GM19025 (cell line): ENCODE data around the gene ZNF878.

Experiments
- ATAC-seq: cut with Tn5 transposase; IDR thresholded peaks from one replicate; pipeline ENCODE4 v1.9.1; 2021; ENCODE audit warnings: mild to moderate bottlenecking, low read depth, moderate library complexity; ENCODE audit not compliant: unreplicated experiment

Gene ZNF878

DNA sequence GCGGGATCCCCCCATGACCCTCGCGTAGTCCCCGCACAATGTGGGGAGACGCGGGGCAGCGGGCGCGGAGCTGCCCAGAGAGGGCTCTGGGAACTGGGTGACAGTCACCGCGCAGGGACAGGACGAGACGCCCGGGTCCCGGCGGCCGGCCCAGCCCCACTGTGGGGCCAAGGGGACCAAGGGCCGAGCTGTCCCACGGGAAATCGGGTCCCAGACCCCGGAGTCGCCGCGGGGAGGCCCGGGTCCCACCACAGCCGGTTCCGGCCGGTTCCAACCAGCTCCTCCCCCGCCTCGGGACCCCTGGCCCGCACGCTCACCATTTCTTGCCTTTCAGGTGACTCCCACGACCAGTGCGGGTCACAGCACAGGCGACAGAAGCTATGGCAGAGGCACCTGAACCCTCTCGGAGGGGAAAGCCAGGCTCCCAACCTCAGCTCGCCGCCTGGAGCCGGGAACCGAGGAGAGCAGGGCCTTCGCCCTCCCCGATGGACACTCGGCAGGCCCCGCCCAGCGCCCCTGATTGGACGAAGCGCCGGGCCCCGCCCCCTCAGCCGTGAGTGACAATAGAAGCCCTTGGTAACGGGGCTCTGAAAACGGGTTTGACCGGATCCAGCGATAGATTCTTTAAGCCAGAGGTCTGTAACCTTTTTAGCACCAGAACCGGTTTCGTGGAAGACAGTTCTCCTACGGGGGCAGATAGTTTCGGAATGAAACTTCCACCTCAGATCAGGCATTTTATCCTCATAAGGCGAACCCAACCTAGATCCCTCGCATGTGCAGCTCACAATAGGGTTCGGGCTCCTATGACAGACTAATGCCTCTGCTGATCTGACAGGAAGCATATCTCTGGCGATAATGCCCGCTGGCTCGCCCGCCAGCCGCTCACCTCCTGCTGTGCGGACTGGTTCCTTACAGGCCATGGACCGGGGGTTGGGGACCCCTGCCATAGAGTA lies 17.3 kb downstream of the ZNF878 start, which contains the start of gene ZNF433:
TSS of gene ZNF433 (minus strand) at position 460 of the 953 bp plus-strand sequence. CDS start at position 320, 140 bp downstream.
- peak; percentile 85 for ATAC-seq

DNA sequence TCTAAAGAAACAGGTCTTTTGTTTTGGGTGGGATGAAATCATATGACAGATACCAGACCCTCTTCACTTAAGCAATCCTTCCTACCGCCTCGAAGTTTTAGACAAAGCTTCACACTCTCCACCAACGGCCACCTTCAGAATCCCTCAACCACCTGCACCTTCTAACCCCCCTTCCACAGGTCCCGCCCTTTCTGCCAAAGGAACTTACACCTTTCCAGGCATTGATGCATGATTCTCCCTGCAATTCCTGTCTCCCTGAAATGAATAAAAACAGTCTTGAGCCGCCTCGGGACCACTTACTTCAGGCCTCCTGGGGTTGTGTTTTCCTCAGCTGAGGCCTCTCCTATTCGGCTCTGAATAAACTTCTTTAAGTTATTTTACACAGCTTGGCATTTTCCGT lies 18.1 kb downstream of the ZNF878 start:
- no peak for ATAC-seq

DNA sequence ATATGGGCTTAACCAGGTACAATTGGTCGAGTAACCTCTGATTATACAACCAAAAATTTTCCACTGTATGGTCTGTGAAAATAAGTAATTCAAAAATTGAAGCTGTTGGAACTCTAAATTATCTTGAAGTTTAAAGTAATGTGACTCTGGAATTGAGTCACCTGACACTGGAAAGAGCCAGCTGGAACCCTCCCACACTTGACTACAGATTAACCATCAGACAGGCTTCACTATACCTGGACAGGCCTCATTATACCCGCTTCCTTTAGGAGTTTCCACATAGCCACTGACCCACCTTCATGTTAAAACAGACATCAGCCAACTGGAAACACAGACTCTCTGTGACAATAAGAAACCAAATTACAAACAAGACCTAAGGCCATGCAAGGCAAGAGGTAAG lies 18.6 kb downstream of the ZNF878 start:
- no peak for ATAC-seq

DNA sequence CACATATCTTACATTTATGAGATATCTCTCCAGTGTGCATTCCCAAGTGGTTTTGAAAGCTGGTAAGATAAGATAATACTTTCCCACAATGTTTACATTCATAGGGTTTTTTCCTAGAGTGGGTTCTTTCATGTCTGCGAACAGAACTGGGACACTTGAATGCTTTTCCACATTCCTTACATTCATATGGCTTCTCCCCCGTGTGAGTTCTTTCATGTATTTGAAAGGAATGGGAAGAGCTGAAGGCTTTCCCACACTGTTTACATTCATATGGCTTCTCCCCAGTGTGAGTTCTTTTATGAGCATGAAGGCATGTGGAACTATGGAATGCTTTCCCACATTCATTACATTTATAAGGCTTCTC lies 37.0 kb downstream of the ZNF878 start:
- no peak for ATAC-seq

DNA sequence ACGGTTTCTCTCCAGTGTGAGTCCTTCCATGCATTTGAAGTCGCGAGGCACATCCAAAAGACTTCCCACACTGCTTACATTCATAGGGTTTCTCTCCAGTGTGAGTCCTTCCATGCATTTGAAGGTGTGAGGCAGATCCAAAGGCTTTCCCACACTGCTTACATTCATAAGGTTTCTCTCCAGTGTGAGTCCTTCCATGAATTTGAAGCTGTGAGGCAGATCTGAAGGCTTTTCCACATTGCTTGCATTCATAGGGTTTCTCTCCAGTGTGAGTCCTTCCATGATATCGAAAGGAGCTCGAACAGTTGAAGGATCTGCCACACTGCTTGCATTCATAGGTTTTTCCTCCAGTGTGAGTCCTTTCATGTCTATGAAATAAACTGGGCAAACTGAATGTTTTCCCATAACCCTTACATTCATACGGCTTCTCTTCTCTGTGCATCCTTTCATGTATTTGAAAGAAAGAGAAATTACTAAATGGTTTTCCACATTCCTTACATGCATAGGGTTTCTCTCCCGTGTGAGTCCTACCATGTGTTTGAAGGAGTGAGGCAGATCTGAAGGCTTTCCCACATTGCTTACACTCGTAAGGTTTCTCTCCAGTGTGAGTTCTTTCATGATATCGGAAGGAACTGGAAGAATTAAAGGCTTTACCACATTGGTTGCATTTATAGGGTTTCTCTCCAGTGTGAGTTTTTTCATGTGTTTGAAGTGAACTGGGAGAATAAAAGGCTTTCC lies 37.6 kb downstream of the ZNF878 start:
- no peak for ATAC-seq

DNA sequence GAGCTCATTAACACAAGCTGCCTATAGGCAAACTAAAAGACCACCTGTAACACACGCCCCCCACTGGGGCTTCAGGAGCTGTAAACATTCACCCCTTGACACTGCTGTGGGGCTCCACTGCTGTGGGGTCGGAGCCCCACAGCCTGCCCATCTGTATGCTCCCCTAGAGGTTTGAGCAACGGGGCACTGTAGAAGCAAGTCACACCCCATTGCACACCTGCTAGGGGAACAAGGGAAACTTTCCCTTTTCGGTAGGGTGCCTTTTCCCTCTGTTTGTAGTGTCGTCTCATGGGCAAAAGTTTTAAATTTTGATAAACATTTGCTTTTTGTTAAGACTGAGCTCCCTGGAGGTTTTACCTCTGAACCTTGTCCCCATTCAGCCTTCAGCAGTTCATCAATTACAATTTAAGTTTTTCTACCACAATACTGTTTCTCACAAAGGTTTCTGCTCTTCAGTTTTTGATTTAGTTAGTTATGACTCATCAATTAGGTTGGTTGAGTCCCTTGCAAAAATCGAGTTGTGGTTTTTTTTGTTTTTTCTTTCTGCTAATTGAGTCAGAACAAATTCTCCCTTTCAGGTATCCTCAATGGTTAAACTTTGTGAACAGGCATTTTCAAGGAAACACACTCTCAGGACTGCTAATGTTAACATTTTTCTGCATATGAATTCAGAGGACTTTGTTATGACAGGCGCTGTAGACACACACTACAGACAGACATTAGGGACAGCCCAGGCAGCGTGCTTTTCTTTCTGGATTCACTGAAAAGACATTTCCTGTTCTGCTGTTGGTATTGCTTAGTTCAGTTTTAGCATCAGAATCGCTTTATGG lies 52.4 kb downstream of the ZNF878 start:
- ATAC-seq = no peak

DNA sequence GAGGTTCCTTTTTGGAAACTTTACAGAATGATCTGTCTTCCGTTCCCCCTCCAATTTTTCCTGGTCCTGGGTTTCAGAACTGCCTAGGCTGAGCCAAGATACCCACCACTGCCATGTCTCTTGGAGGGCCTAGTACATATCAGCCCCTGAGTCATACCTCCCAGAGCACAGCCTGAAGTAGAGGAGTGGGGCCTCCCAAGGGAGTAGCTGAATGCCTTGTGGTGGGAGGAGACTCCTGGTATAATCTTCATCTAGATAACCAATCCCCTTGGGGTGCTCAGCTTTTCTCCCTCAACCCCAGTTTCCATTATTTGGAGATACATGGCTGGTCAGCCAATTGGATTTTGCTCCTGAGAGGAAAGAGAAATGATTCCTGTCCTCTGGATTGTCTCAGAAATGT lies 57.6 kb downstream of the ZNF878 start:
- no peak for ATAC-seq
